Left colon (tissue), 2 donors: ENCODE data around the gene PPP1R13B. TPM values are rescaled to one million over a fixed set of nuclear protein-coding genes. Genes with fewer than 3 reads are reported as not detected.
"Not testable (repeated sequence)": the region's sequence is repeated elsewhere in the genome, so short reads cannot be mapped to it uniquely, and the experiment has no call there.

Experiments used
- ATAC-seq: fragments of 200-7000 bp; cut with Tn5 transposase; one replicate; pipeline ENCODE4 v1.9.1; 2020; ENCODE audit warnings: mild to moderate bottlenecking, moderate library complexity
- DNase-seq, 2 donors: peaks; one replicate each; pipeline ENCODE4 v3.0.0-alpha.2; 2020
- intact Hi-C, 2 donors: fragments of 100-400 bp; cut with DNase I in 1 of 2; cut with micrococcal nuclease in 1 of 2; formaldehyde crosslinking; loops; one replicate each; pipeline versions ENCODE4 v1.11.2 to v1.14.0; 2022; cut with DNase I, micrococcal nuclease
- total RNA-seq, 2 donors: library from RNA; stranded (reverse); fragmentation: NEBNext Ultra II Directional; extraction: Animal tissue kit (Norgen Biotek cat#: 25700); gene quantifications; one replicate each; pipeline ENCODE4 v1.2.1, GENCODE V29; 2021
- donor health status: DM: no; HTN: no; CAD: no.
- donor health status: DM: yes; HTN: yes; CAD: no.

The PPP1R13B gene
- total RNA-seq, 2 donors from 2014 or later = 52.9 to 67.2 TPM

GRCh38 chr14:103846097-103846496 is 1.3 kb downstream of the PPP1R13B start:
- DNase-seq = no peak
- no peak for ATAC-seq
- intact Hi-C loops = no loop called here

- intact Hi-C loops = no loop called here
- ATAC-seq = no peak
- no peak for DNase-seq
Measured at GRCh38 chr14:103845327-103845726, 2.0 kb downstream of the PPP1R13B start.

- intact Hi-C loops, ATAC-seq, DNase-seq: not testable (repeated sequence)
Measured at GRCh38 chr14:103841265-103841664, 6.1 kb downstream of the PPP1R13B start.

- DNase-seq (no peak), ATAC-seq (no peak)
- intact Hi-C loops = no loop called here
Measured at GRCh38 chr14:103840014-103840413, 7.4 kb downstream of the PPP1R13B start.

- intact Hi-C loops = no loop called here
Measured at GRCh38 chr14:103839579-103839978, 7.8 kb downstream of the PPP1R13B start.

GRCh38 chr14:103838117-103838516 is 9.3 kb downstream of the PPP1R13B start:
- DNase-seq = no peak
- intact Hi-C loops = no loop called here
- no peak for ATAC-seq

More at GRCh38 chr14:103839579-103839978, 7.8 kb downstream of the PPP1R13B start:
- no peak for ATAC-seq
- DNase-seq = no peak

- no peak for ATAC-seq
- DNase-seq = no peak
- intact Hi-C loops = no loop called here
Measured at GRCh38 chr14:103836976-103837725, 10.2 kb downstream of the PPP1R13B start.

- intact Hi-C loops = no loop called here
- DNase-seq (no peak), ATAC-seq (no peak)
Measured at GRCh38 chr14:103834956-103835355, 12.4 kb downstream of the PPP1R13B start.

GRCh38 chr14:103833711-103834110 is 13.7 kb downstream of the PPP1R13B start:
- ATAC-seq (no peak), DNase-seq (no peak)
- intact Hi-C loops = no loop called here

GRCh38 chr14:103832046-103832445 is 15.3 kb downstream of the PPP1R13B start:
- intact Hi-C loops = no loop called here
- ATAC-seq = no peak
- no peak for DNase-seq

- ATAC-seq (no peak), DNase-seq (no peak)
- intact Hi-C loops = no loop called here
Measured at GRCh38 chr14:103830511-103831270, 16.7 kb downstream of the PPP1R13B start.

GRCh38 chr14:103828315-103828967 is 18.9 kb downstream of the PPP1R13B start:
- DNase-seq (no peak), ATAC-seq (no peak)
- intact Hi-C loops = no loop called here

- DNase-seq (no peak), ATAC-seq (peak; percentile 86)
- intact Hi-C loops = no loop called here
Measured at GRCh38 chr14:103825101-103825500, 22.3 kb downstream of the PPP1R13B start.

- ATAC-seq = no peak
- intact Hi-C loops = no loop called here
- no peak for DNase-seq
Measured at GRCh38 chr14:103820908-103821307, 26.5 kb downstream of the PPP1R13B start.

- intact Hi-C loops = no loop called here
- DNase-seq (no peak), ATAC-seq (no peak)
Measured at GRCh38 chr14:103820382-103820781, 27.0 kb downstream of the PPP1R13B start.

GRCh38 chr14:103819503-103820307 is 27.7 kb downstream of the PPP1R13B start:
- intact Hi-C loops = loop anchor here in 1 of 2 donors (10.0 kb wide), 1 partner anchor 95 kb away; no protein-coding TSS in a partner anchor
- peak; percentile 78 for ATAC-seq
- DNase-seq = peak; percentile 33 to 53

GRCh38 chr14:103818870-103819269 is 28.5 kb downstream of the PPP1R13B start:
- intact Hi-C loops = loop anchor here in 1 of 2 donors (10.0 kb wide), 1 partner anchor 96 kb away; no protein-coding TSS in a partner anchor
- ATAC-seq (no peak), DNase-seq (no peak)

GRCh38 chr14:103818422-103818821 is 29.0 kb downstream of the PPP1R13B start:
- intact Hi-C loops = loop anchor here in 1 of 2 donors (10.0 kb wide), 1 partner anchor 96 kb away; no protein-coding TSS in a partner anchor
- DNase-seq (no peak), ATAC-seq (no peak)

- intact Hi-C loops = loop anchor here in 1 of 2 donors (10.0 kb wide), 1 partner anchor 97 kb away; no protein-coding TSS in a partner anchor
- DNase-seq (no peak), ATAC-seq (no peak)
Measured at GRCh38 chr14:103817595-103817994, 29.8 kb downstream of the PPP1R13B start.
